Measurements from ENCODE around the gene HSPA12B.

The HSPA12B gene

GRCh38 chr20:3696745-3697587, 35.5 kb upstream of the HSPA12B start:
- no peak for DNase-seq (ENCODE audit: low read depth)
- no peak for TF ChIP-seq CTCF (IDR thresholded peaks at IDR 0.05; ENCODE audit: insufficient read depth, low read depth, low read length, missing control alignments)
- H3K4me3 ChIP-seq (ENCODE audit: low read length), result no peak overlapping the region

- no peak for DNase-seq (ENCODE audit: low read depth)
- H3K4me3 ChIP-seq (ENCODE audit: low read length), result no peak overlapping the region
- no peak for TF ChIP-seq CTCF (IDR thresholded peaks at IDR 0.05; ENCODE audit: insufficient read depth, low read depth, low read length, missing control alignments)
Measured at GRCh38 chr20:3697588-3698305, 34.7 kb upstream of the HSPA12B start.

- H3K4me3 ChIP-seq (ENCODE audit: low read length), result no peak overlapping the region
- no peak for DNase-seq (ENCODE audit: low read depth)
- TF ChIP-seq CTCF (IDR thresholded peaks at IDR 0.05; ENCODE audit: insufficient read depth, low read depth, low read length, missing control alignments), result no peak
Measured at GRCh38 chr20:3698591-3699001, 33.9 kb upstream of the HSPA12B start.

GRCh38 chr20:3699037-3699436, 33.4 kb upstream of the HSPA12B start:
- no peak for TF ChIP-seq CTCF (IDR thresholded peaks at IDR 0.05; ENCODE audit: insufficient read depth, low read depth, low read length, missing control alignments)
- no peak for DNase-seq (ENCODE audit: low read depth)
- H3K4me3 ChIP-seq (ENCODE audit: low read length), result no peak overlapping the region

GRCh38 chr20:3701061-3701998, 31.2 kb upstream of the HSPA12B start:
- DNase-seq (ENCODE audit: low read depth), result no peak
- no peak for TF ChIP-seq CTCF (IDR thresholded peaks at IDR 0.05; ENCODE audit: insufficient read depth, low read depth, low read length, missing control alignments)

GRCh38 chr20:3702611-3703391, 29.7 kb upstream of the HSPA12B start:
- no peak for DNase-seq (ENCODE audit: low read depth)
- no peak overlapping the region for H3K4me3 ChIP-seq (ENCODE audit: low read length)
- TF ChIP-seq CTCF (IDR thresholded peaks at IDR 0.05; ENCODE audit: insufficient read depth, low read depth, low read length, missing control alignments), result no peak

More at GRCh38 chr20:3701061-3701998, 31.2 kb upstream of the HSPA12B start:
- no peak overlapping the region for H3K4me3 ChIP-seq (ENCODE audit: low read length)

All from epithelial cell of esophagus (primary cell).